Natural killer cell treated with Interleukin-12 subunit alpha and Interleukin-12 subunit beta and Interleukin-15 and Interleukin-18, amount 100 ng/mL, for 72 hours (primary cell): ENCODE results near the gene KRT27. TPM values are rescaled to one million over a fixed set of nuclear protein-coding genes. Genes with fewer than 3 reads are reported as not detected.
"Not testable (repeated sequence)": the region's sequence is repeated elsewhere in the genome, so short reads cannot be mapped to it uniquely, and the experiment has no call there.

Source experiments
- ATAC-seq, 2 donors: fragments of 150-1000 bp; cut with Tn5 transposase in 1 of 2; sonication (Bioruptor Pico), chemical (Tn5 transposase) in 1 of 2; 2 replicates each; pipeline ENCODE4 v1.10.0; 2021
- DNase-seq: peaks from one replicate; pipeline ENCODE4 v3.0.0; 2022; ENCODE audit warnings: low spot score
- H3K27ac Mint-ChIP-seq, 2 donors: 1 replicate in 1 of 2; 2 replicates in 1 of 2; pipeline ENCODE4 v1.8.0; 2022; ENCODE audit warnings: mixed read lengths in 2 of 2, mild to moderate bottlenecking in 1 of 2, moderate library complexity in 1 of 2
- H3K27me3 Mint-ChIP-seq, 2 donors: 1 replicate in 1 of 2; 2 replicates in 1 of 2; pipeline ENCODE4 v1.8.0; 2022; ENCODE audit warnings: mixed read lengths in 2 of 2
- H3K36me3 Mint-ChIP-seq: one replicate; pipeline ENCODE4 v1.8.0; 2022; ENCODE audit warnings: mixed read lengths
- H3K4me1 Mint-ChIP-seq, 2 donors: 1 replicate in 1 of 2; 2 replicates in 1 of 2; pipeline ENCODE4 v1.8.0; 2022; ENCODE audit warnings: low read depth in 2 of 2, mixed read lengths in 2 of 2, mild to moderate bottlenecking in 1 of 2
- H3K4me3 Mint-ChIP-seq: one replicate; pipeline ENCODE4 v1.8.0; 2022; ENCODE audit warnings: mixed read lengths
- H3K9me3 Mint-ChIP-seq: 2 replicates; pipeline ENCODE4 v1.8.0; 2022; ENCODE audit warnings: mixed read lengths
- total RNA-seq, 2 donors: library from RNA; stranded (reverse); gene quantifications; one replicate each; pipeline ENCODE4 v1.2.3, GENCODE V29; 2022

The KRT27 gene
- total RNA-seq, 2 donors from 2014 or later = not detected

GRCh38 chr17:40760105-40761016, 22.0 kb downstream of the KRT27 start:
- DNase-seq = no peak
- Mint-ChIP-seq H3K4me3 (no peak overlapping the region), H3K9me3 (peaks cover 25% of the 10 kb centered on the region), H3K36me3 (peaks cover 39% of the 10 kb centered on the region), H3K27ac (no peak overlapping the region), H3K27me3 (peaks cover 27 to 49% of the 10 kb centered on the region in 2 donors), H3K4me1 (no peaks in the 10 kb centered on the region)
- ATAC-seq = no peak

DNA sequence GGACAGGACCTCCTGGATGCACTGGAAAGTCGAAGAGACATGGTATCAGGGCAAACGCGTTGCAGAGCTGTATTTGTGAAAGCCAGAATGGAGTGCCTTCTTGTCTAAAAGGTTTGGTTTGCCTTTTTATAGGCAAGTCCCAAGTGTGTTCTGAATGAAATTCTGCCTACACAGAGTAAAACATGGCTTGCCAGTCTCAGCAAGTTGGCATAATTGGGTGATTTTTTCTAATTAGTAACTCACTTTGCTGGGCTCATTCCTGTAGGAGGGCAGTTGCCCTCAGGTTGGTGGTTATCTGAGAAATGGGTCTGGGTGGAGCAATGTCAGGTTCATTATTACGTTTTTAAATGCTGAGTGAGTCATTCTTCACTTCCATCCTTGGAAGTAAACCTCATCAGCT, 27.1 kb downstream of the KRT27 start, which contains the start of gene KRT25:
TSS of gene KRT25 (minus strand) at position 101 of the 400 bp plus-strand sequence. CDS start at position 41, 60 bp downstream.
- Mint-ChIP-seq H3K27ac (no peak within 1 kb of the TSS), H3K36me3 (peaks cover 17% of the 10 kb centered on the region), H3K4me1 (no peaks in the 10 kb centered on the region), H3K9me3 (peaks cover 9% of the 10 kb centered on the region), H3K4me3 (no peak within 1 kb of the TSS), H3K27me3 (peaks cover 20 to 50% of the 10 kb centered on the region in 2 donors)
- ATAC-seq (no peak), DNase-seq (no peak)

DNA sequence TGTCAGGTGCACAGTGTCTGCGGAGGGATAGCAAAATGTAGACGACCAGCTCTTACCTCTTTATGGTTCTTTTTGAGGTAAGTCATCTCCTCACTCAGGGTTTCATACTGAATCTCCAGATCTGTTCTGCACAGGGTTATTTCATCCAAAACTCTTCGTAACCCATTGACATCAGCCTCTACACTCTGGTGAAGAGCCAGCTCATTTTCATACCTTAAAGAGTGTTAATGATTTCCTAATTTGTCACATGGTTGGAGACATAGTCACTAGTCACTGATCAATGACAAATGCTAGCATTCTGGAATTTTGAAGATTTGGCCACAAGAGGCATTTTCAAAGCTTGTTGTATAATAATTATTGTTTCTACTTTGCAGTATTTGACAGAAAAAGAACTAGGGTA, 28.5 kb downstream of the KRT27 start:
- Mint-ChIP-seq H3K4me3 (no peak overlapping the region), H3K36me3 (peaks cover 5% of the 10 kb centered on the region), H3K4me1 (no peaks in the 10 kb centered on the region), H3K27me3 (peaks cover 20 to 51% of the 10 kb centered on the region in 2 donors), H3K9me3 (no peaks in the 10 kb centered on the region), H3K27ac (no peak overlapping the region)
- no peak for DNase-seq
- ATAC-seq = no peak

GRCh38 chr17:40751065-40751464, 31.3 kb downstream of the KRT27 start:
- no peaks in the 10 kb centered on the region for H3K36me3 Mint-ChIP-seq
- peaks cover 25 to 53% of the 10 kb centered on the region in 2 donors for H3K27me3 Mint-ChIP-seq

GRCh38 chr17:40750391-40750790, 32.0 kb downstream of the KRT27 start:
- Mint-ChIP-seq H3K27ac (no peak overlapping the region), H3K4me3 (no peak overlapping the region), H3K9me3 (no peaks in the 10 kb centered on the region), H3K36me3 (no peaks in the 10 kb centered on the region), H3K4me1 (no peaks in the 10 kb centered on the region), H3K27me3 (peaks cover 28 to 56% of the 10 kb centered on the region in 2 donors)
- DNase-seq (no peak), ATAC-seq (no peak)

More at GRCh38 chr17:40751065-40751464, 31.3 kb downstream of the KRT27 start:
- no peak overlapping the region for H3K27ac Mint-ChIP-seq
- DNase-seq (no peak), ATAC-seq (no peak)
- no peaks in the 10 kb centered on the region for H3K9me3 Mint-ChIP-seq
- no peak overlapping the region for H3K4me3 Mint-ChIP-seq
- no peaks in the 10 kb centered on the region for H3K4me1 Mint-ChIP-seq

DNA sequence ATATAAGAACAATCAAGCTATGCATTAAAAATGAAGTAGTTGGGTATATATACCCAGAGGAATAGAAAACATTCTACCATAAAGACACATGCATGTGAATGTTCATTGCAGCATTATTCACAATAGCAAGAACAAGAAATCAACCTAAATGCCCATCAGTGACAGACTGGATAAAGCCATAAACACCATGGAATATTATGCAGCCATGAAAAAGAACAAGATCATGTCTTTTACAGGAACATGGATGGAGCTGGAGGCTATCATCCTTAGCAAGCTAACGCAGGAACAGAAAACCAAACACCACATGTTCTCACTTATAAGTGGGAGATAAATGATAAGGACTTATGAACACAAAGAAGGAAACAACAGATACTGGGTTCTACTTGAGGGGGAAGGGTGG, 33.7 kb downstream of the KRT27 start:
- not testable (repeated sequence) for ATAC-seq, H3K27ac Mint-ChIP-seq, H3K36me3 Mint-ChIP-seq, H3K4me3 Mint-ChIP-seq, DNase-seq, H3K4me1 Mint-ChIP-seq, H3K9me3 Mint-ChIP-seq
- H3K27me3 Mint-ChIP-seq = peaks cover 33 to 69% of the 10 kb centered on the region in 2 donors

- no peaks in the 10 kb centered on the region for H3K4me1 Mint-ChIP-seq
- peaks cover 6% of the 10 kb centered on the region for H3K36me3 Mint-ChIP-seq
- ATAC-seq (no peak), DNase-seq (no peak)
- peaks cover 4% of the 10 kb centered on the region for H3K9me3 Mint-ChIP-seq
- no peak overlapping the region for H3K27ac Mint-ChIP-seq
- no peak overlapping the region for H3K4me3 Mint-ChIP-seq
- H3K27me3 Mint-ChIP-seq = peaks cover 35 to 50% of the 10 kb centered on the region in 2 donors
These were observed 43.8 kb downstream of the KRT27 start for GRCh38 chr17:40738553-40738952.

DNA sequence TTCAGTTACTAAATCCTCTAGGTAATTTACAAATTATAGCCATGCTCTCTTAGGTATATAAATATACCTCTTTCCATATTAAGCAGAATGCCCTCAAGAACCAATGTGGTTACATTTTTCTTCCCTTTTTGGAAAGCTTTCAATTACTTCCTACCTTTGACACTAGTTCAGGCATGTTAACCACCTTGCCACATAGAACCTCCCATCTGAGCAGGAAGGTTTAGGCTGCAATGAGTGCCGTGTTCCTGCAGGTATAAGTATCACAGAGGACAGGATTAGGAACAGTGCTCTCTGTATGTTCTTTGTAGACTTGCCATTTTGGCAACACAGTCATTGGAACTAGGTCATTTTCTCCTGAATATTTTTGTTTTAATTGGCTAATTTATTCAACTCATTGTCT, 47.3 kb downstream of the KRT27 start:
- H3K27me3 Mint-ChIP-seq = peaks cover 36 to 38% of the 10 kb centered on the region in 2 donors
- no peak for DNase-seq
- no peaks in the 10 kb centered on the region for H3K4me1 Mint-ChIP-seq
- H3K4me3 Mint-ChIP-seq = no peak overlapping the region
- no peak for ATAC-seq
- no peaks in the 10 kb centered on the region for H3K36me3 Mint-ChIP-seq
- H3K9me3 Mint-ChIP-seq = no peaks in the 10 kb centered on the region
- H3K27ac Mint-ChIP-seq = no peak overlapping the region

GRCh38 chr17:40734018-40734417, 48.3 kb downstream of the KRT27 start:
- no peaks in the 10 kb centered on the region for H3K4me1 Mint-ChIP-seq

GRCh38 chr17:40730970-40731369, 51.4 kb downstream of the KRT27 start:
- H3K4me1 Mint-ChIP-seq = no peaks in the 10 kb centered on the region
- H3K9me3 Mint-ChIP-seq = no peaks in the 10 kb centered on the region
- no peak for DNase-seq
- no peak overlapping the region for H3K4me3 Mint-ChIP-seq
- no peak overlapping the region for H3K27ac Mint-ChIP-seq
- H3K27me3 Mint-ChIP-seq = peaks cover 24 to 29% of the 10 kb centered on the region in 2 donors
- ATAC-seq = no peak
- no peaks in the 10 kb centered on the region for H3K36me3 Mint-ChIP-seq

More at GRCh38 chr17:40734018-40734417, 48.3 kb downstream of the KRT27 start:
- peaks cover 29 to 35% of the 10 kb centered on the region in 2 donors for H3K27me3 Mint-ChIP-seq
- ATAC-seq = no peak
- no peaks in the 10 kb centered on the region for H3K36me3 Mint-ChIP-seq
- no peak for DNase-seq
- no peaks in the 10 kb centered on the region for H3K9me3 Mint-ChIP-seq
- no peak overlapping the region for H3K27ac Mint-ChIP-seq
- no peak overlapping the region for H3K4me3 Mint-ChIP-seq

GRCh38 chr17:40727447-40728231, 54.7 kb downstream of the KRT27 start:
- DNase-seq = no peak
- Mint-ChIP-seq H3K4me1 (no peaks in the 10 kb centered on the region), H3K9me3 (no peaks in the 10 kb centered on the region), H3K27ac (no peak overlapping the region), H3K36me3 (no peaks in the 10 kb centered on the region), H3K4me3 (no peak overlapping the region), H3K27me3 (peaks cover 25 to 45% of the 10 kb centered on the region in 2 donors)
- no peak for ATAC-seq

GRCh38 chr17:40726919-40727318, 55.4 kb downstream of the KRT27 start:
- no peaks in the 10 kb centered on the region for H3K36me3 Mint-ChIP-seq
- H3K4me3 Mint-ChIP-seq = no peak overlapping the region
- H3K27me3 Mint-ChIP-seq = peaks cover 25 to 52% of the 10 kb centered on the region in 2 donors
- ATAC-seq (no peak), DNase-seq (no peak)
- no peaks in the 10 kb centered on the region for H3K4me1 Mint-ChIP-seq
- H3K27ac Mint-ChIP-seq = no peak overlapping the region
- H3K9me3 Mint-ChIP-seq = no peaks in the 10 kb centered on the region
